HG02943 (cell line): ENCODE results near the gene PAPPA.

ENCODE experiments used
- ATAC-seq: cut with Tn5 transposase; IDR thresholded peaks from one replicate; pipeline ENCODE4 v1.9.1; 2021; ENCODE audit warnings: mild to moderate bottlenecking, low read depth, moderate library complexity; ENCODE audit not compliant: unreplicated experiment

PAPPA gene

DNA sequence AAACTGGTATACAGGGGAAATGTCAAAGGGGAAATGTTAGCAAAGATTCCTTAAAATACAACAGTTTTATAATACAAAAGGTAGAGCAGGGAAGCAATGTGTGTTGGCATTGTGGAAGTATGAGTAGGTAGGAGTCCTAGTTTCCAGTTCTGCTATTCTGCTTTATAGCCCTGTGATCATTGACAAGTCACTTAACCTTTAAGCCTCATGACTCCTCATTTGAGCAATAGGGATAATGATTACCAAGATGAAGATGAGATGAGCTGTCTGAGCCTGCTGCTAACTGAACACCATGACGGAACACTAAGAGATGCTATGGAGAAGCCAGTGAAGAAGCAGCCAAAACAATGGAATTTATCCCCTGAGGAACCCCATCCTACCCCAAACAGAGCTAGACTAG lies 251.7 kb downstream of the PAPPA start:
- ATAC-seq, result no peak

DNA sequence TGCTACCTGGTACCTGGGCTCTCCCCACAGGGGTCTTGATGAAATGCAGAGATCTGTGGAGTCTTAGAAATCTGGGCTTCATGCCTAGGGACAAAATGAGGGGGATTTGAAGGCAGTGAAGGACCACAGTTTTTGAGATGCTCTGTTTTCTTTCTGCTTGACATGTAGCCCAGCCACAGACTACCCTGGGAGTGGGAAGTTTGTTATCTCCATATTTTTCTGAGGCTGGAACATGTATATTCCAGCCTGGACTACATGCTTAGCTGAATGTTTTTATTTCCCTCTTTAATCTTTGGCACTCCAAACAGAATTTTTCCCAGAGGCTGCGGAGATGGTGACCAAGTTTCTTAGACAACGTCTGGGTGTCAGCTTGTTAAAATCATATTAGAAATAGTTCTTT lies 252.9 kb downstream of the PAPPA start:
- ATAC-seq, result no peak

DNA sequence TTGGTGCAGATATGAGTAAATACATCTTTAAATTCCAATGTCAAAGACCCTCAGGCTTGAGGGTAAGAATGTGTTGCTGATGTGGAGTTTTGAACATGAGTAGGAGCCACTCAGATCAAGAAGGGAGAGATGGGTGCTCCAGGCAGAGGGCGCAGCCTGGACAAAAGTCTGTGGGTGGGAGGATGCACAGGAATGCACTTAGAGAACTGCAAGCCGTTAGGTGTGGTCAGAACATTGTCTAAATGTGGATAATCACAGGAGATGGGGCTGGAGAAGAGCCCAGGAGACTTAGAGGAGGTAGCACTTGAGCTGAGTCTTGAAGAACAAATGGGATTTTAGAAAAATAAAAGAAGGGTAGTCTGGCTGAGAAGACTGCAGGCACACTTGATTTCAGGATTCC lies 255.5 kb downstream of the PAPPA start:
- no peak for ATAC-seq

DNA sequence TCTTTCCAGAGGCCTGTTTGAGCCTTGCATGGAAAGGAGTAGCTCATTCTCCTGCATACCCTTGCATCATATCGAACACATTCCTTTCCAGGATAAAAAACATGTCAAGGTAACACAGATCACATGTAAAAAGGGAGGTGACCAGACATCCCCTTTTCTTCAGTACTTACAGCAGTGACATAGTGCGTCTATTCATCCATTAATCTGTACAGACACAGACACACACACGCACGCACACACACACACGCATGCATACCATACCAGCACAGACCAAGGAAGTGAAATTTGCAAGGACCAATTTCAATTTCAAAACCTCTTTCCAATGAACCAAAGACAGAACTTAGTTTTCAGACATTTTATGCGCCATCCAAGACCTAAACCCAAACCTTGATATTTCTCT lies 256.0 kb downstream of the PAPPA start:
- ATAC-seq, result no peak

DNA sequence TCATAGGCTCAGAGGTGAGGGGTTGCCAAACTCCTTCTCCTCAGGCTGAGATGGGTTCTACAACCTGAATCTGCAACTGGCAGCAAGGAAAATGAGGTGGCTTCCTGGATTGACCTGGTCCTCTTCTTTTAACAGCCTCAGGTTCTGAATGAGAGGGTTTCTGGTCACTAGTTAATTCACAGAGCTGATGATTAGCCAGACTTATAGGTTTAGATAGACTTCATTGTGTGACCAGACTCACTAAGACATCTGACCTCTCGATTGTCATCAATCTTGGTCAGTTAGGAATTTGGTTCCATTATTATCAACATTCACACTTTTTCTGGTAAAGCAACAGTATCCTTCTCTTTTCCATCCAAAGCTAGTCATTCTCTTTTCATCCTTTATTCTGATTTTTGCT lies 257.9 kb downstream of the PAPPA start:
- ATAC-seq, result no peak

DNA sequence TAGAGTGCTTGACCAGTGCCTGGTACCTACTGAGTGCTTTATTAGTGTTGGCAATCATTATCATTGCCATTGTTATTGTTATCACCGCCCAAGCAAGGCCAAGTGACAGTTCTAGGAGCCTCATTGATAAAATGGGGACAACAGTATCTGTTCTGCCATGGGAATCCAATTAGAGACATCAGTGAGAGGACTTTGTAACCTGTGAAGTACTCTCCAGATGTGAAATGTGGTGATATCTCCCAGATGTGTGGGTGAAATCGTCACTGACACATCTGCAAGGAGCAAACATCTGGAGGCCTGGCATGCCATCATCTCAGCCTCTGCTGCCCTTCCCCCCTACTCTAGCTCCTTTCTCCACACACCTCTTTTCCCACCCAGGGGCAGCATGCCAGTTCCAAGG lies 260.8 kb downstream of the PAPPA start:
- ATAC-seq, result no peak

DNA sequence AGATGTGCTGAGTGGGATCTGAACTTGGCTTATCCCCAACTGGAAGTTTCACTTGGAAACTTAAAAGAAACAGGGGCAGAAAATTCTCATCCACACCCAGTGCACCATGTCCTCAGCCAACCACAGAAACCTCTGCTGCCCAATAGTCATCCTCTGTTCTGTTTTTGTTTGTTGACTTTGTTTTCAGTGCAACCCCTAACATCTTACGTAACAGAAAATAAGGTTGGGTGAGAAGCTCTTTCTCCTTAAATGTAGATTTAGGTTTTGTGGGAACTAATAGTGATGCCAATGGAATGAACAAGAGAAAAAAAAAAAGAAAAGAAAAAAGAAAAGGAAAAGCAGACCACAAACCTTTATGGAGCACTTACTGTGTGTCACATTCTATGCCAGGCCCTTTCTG lies 262.8 kb downstream of the PAPPA start:
- ATAC-seq, result no peak

DNA sequence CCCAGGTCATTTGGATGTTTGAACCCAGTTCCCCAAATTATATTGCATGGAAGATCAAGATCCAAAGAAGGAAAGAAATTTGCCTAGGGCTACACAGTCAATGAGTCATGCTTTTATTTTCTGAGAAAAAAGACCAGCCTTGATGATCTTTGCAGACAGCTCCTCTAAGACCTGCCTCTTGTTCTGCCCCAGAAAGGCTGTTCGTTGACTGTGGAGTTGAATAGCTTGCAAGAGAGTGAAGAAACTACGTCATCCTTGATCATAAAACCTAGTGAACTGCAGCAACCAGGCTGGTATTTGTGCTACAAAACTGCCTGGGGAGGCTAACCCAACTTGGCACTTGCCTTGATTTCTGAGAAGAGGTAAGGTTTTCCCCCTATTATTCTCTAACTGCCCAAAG lies 263.9 kb downstream of the PAPPA start:
- no peak for ATAC-seq

DNA sequence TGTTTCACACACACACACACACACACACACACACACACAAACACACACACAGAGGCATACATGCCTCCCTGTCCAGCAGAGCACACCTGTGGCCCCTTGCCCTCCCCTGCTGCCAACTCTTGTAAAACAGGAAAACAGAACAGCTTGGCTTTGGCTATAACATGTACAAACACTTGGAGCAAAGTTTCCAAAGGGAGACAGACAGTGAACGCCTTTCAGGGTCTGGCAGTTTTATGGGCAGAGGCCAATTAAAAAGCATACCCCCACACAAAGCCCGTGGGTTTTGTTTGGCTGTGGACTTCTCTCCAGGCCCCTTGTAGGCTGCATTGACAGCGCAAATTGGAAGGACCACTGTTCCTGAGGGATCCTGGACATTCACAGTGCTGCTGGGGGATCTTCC lies 265.6 kb downstream of the PAPPA start:
- no peak for ATAC-seq

DNA sequence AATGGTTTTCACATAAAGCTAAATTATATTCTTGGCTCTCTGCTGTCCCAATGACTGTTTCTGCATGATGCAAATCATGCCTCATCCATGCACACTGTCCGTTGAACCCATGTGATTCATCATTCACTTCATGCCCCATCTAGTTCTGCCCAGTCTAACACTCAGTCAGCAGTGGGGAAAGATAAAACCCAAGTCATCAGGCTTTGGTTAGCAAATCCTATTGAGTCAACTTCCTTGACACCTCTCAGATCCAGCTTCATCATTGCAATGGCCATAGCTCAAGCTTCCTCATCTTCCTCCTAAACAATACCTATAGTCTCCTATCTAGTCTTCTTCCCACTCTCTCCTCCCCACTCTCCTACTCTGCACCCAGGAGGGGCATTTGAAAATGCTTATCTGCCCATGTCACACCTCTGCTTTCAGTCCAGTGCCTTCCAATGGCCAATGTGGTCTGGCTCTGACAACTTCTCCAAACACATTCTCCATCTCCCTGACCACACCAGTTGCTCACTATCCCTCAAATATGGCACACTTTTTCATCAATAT lies 267.5 kb downstream of the PAPPA start:
- ATAC-seq, result no peak

DNA sequence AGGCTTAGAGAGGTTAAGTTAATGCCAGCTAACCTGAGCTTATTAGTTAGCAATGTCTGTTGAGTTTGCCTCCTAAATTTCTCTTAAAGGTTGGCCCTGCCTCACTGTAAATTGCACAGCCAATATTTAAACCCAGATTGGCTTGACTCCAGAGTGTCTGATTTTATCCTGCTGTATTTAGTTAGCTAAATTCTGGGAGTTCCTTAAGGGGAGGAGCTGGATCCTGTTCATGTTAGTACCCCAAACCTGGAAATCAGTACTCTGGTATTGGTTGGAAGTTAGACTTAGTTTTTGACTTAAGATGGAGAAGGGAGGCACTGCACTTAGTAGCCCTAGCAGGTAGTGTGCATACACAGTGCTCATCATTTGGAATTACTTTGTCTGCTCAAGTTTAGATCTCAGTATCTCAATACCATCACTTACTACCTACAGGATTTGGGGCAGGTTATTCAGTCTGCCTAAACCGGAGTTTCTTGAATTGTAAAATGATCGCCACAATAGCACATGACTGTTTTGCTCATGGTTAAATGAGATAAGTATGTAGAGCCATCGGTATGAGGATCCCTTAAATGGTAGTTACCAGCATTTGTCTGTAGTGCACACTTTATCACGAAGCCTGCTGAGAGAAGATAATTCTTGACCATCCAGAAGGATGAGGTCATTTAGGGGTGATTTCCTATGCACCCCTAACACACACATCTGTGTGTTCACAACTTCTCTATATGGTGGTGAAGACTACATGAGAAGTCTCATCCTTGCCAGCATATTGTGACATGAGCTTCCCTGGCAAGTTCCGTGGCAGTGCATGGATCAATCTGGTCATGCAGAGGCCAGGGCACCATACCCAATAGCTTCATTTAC lies 268.8 kb downstream of the PAPPA start:
- ATAC-seq, result no peak

DNA sequence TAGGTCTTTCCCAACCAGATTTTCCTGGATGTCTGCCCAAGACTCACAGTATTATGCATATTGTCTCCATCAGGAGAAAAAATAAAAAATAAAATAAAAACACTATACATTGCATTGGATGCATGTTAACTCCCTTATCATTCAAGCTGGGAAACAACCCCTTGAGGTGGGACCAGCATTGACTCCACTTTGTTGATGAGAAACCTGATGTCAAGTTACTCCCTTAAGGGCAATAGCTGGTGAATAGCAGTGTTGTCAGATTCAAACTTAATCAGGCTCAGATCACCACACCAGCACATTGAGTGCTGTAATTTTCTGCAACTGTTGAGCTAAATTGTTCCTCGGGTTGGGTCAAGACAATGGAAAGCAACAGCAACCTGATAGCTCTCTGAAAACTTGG lies 269.6 kb downstream of the PAPPA start:
- no peak for ATAC-seq

DNA sequence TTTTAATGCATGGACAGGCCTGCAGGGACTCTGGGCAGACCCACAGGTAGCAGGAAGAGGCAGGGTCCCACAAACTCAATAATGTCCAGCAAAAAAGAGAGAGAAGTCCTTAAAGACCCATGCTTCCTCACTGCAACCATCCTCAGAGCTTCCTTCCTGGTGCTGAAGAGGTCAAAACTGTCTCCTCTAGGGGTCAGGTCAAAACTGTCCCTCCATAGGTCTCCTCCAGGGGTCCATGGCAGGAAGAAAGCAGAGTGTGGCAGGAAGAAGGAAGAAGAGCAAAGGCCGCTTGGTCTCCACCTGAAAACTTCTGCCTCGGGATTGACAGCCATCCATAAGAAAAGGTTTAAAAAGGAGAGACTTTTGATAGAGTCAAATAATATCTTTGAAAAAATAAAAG lies 271.7 kb downstream of the PAPPA start:
- no peak for ATAC-seq

DNA sequence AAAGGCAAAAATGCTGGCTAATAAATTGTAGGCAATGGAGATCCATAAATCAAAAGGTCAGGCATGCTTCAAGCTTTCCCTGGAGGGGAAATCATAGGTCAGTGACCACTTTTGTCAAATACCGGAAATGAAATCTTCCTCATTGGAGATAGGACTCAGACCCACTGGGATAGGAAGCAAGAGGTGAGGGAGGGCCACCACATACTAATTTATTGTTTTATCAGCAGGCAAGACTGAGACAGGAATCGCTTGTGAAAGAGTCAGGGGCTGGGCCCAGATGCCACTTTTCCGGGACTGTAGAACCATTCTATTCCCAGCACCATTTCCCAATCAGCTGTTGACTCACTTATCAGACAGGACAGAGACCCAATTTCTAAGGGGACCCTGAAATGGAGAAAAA lies 277.3 kb downstream of the PAPPA start:
- no peak for ATAC-seq

DNA sequence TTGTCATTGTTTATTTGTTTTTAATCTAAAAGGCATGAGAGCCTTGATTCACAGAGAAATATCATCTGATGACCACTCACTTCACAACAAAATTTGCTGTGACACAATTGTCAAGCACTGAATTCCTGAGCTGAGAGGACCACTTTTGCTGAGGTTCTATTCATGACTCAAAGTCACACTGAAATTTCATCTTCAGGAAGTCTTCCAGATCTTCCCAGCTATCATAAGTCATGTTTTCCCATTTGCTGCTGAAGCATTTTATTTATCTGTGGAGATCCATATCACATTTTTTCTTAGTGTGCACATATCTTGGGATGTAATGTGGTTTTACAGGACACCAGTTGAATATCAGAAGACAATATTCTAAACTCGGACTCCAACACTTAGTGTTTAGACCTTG lies 278.5 kb downstream of the PAPPA start:
- ATAC-seq, result no peak

DNA sequence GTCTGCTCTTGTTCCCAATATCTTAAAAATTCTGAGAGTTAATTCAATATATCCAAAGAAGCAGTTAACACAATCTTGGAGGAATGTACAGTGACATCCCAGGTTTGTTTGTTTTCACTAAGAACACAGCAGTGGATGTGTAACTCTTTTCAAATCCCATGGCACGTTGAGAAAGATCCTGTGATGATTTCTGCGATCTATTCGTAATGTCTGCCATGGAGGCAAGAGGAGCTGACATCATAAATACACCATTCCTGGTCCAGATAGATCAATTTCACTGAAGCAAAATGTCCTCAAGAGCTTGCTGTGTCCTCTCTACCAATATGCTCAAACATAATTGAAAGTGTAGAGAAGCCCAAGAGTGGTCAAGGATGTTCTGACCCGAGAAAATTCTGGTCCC lies 280.7 kb downstream of the PAPPA start:
- no peak for ATAC-seq

DNA sequence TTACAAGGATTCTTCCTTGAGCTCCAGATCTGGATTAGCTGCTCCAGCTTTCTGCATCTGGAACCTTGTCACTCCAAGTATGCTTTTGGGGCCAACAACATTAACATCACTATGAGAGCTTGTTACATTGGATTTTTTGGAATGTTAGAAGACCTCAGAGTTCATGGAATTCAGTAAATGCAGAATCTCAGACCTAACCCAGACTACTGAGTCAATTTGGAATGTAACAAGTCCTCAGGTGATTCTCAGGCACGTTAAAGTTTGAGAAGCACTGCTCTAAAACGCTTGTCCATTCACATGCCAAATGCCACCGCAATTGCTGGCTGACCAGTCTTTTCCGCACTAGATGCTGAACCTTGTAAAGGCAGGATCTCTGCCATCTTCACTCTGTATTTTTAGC lies 282.1 kb downstream of the PAPPA start:
- no peak for ATAC-seq

DNA sequence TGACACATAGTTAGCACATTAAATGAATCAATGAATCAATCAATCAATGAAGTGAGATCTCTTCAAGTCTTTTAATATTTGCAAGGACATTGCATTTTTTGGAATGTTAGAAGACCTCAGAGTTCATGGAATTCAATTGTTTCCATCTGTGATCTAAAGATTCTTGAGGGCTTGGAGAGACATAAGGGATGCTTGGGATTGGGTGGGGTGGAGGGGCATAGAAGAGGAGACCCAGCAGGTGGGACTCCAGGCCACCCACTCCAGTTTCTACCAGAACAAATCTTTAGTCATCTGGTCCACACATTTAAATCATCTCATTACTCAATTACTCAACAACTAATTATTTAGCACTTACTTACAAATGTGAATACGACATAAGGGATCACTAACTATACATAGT lies 282.5 kb downstream of the PAPPA start:
- no peak for ATAC-seq

DNA sequence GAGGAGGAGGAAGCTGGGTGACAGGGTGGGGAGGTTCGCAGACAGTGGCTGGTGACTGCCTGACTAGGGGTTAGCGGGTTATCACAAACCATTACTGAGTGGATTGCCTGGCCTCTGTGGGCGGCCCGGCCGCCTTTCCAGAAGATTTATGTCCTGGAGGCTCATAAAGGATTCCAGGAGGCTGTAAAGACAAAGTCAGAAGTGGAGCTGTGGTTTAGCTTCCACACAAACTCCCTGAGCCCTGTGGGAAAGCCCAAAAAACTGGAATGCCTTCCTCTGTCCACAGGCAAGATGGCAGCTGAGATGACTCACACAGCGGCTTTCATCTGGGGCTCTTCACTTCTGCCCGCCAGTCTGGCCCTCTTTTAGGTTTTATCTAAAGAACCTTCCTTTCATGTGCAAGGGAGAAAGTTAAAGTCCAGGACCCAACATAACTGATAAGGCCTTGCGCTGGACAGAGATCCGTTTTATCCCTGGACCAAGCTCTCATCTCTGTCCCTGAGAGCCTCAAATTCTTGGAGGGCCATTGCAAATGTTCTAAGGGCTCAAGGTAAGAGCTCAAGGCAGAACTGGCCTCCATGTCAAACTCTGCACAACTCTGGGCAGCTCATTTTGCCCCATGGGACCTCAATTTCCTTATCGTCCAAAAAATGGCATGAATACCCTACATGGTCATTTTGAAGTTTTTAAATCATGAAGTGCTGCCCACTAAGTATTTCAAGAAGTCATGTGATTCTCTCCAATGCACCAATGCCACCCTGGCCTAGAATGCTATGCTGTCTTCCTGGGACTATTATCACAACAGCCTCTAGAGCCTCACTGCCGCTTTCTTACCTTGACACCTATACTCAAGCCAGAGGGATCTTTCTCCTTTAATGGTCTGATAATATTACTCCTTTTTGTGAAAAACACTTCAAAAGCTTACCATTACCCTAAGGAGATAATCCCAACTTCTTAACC lies 284.1 kb downstream of the PAPPA start:
- no peak for ATAC-seq

DNA sequence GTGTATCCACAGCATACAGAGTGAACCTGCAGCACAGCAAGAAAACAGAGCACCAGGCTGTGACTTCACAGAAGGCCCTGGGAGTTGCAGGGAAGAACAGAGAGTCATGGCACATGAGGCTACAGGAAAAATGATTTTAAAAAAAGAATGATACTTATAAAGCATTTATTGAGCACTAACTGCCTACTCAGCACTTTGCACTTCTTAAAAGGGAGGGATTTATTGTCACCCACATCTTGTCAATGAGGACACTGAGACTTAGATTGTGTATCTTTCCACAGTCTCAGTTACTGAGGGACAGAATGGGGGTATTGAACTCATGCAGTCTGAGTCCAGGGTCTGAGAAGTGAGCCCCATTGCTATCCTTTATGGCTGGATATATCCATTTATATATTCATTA lies 288.9 kb downstream of the PAPPA start:
- ATAC-seq, result no peak

DNA sequence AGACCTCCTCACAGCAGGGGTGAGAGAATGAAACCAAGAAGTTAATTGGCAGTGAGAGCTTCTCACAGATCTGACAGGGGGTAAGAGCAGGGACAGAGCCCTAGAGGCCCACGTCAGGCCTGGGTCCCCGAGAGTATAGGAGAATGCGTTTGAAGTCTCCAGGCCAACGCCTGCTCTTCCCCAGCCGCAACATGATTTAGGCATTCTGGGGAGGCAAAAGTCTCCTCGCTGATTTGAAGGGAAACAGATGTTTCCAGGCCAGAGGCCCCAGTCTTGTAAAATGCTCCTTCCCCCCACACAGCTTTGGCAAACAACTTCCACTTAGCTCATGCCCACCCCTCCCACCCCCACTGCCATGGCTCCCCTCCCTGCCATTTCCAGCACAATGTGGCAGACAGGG lies 294.3 kb downstream of the PAPPA start:
- no peak for ATAC-seq
